Glutamatergic neuron (in vitro differentiated cells): ENCODE measurements around the gene CHI3L2. TPM values are rescaled to one million over a fixed set of nuclear protein-coding genes. Genes with fewer than 3 reads are reported as not detected.

Source experiments
- DNase-seq: peaks from one replicate; pipeline ENCODE4 v3.0.0; 2022
- H3K27ac Mint-ChIP-seq: one replicate; pipeline ENCODE4 v1.8.0; 2020; ENCODE audit warnings: mild to moderate bottlenecking, mixed read lengths, inconsistent platforms; ENCODE audit not compliant: unreplicated experiment
- H3K27me3 Mint-ChIP-seq: one replicate; pipeline ENCODE4 v1.8.0; 2020; ENCODE audit warnings: mild to moderate bottlenecking, moderate library complexity, mixed read lengths, inconsistent platforms; ENCODE audit not compliant: unreplicated experiment
- H3K36me3 Mint-ChIP-seq: one replicate; pipeline ENCODE4 v1.8.0; 2020; ENCODE audit warnings: mild to moderate bottlenecking, mixed read lengths, inconsistent platforms; ENCODE audit not compliant: unreplicated experiment
- H3K4me1 Mint-ChIP-seq: one replicate; pipeline ENCODE4 v1.8.0; 2020; ENCODE audit warnings: mild to moderate bottlenecking, low read depth, mixed read lengths, inconsistent platforms; ENCODE audit not compliant: unreplicated experiment
- H3K4me3 Mint-ChIP-seq: one replicate; pipeline ENCODE4 v1.8.0; 2020; ENCODE audit warnings: mild to moderate bottlenecking, mixed read lengths, inconsistent platforms; ENCODE audit not compliant: unreplicated experiment
- H3K9me3 Mint-ChIP-seq: one replicate; pipeline ENCODE4 v1.8.0; 2020; ENCODE audit warnings: mild to moderate bottlenecking, moderate library complexity, mixed read lengths, inconsistent platforms; ENCODE audit not compliant: unreplicated experiment
- CTCF ChIP-seq: fragments of 200-600 bp; sonication (generic); IDR thresholded peaks from one replicate; pipeline ENCODE4 v1.5.0; 2021; ENCODE audit not compliant: partially characterized antibody, unreplicated experiment
- total RNA-seq: library from RNA; stranded (reverse); fragmentation: NEBNext Ultra II Directional; extraction: Animal tissue kit (Norgen Biotek cat#: 25700); gene quantifications from one replicate; pipeline ENCODE4 v1.2.1, GENCODE V29; 2021; ENCODE audit not compliant: unreplicated experiment

CHI3L2 gene
- total RNA-seq, 1 donor from 2014 or later = not detected

DNA sequence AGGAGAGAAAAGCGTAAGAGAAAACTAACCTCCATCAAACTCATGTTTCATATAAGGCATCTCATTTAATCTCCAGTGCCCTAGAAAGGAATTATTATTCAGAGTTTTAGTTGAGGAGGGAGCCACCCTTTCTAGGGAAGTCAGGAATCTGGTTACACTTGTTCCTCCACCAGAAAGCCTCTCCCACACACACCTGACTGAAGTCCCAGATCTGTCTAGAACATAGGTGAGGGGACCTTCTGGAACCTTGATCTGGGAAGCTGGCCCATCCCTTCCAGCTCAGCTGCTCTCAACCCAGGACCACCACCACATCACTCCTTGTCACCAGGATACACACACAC lies 25.2 kb upstream of the CHI3L2 start:
- Mint-ChIP-seq H3K4me3 (no peak overlapping the region), H3K9me3 (peaks cover 3% of the 10 kb centered on the region), H3K27ac (no peak overlapping the region), H3K36me3 (peaks cover 4% of the 10 kb centered on the region), H3K4me1 (peaks cover 2% of the 10 kb centered on the region), H3K27me3 (peaks cover 10% of the 10 kb centered on the region)
- no peak for DNase-seq
- no peak for TF ChIP-seq CTCF

DNA sequence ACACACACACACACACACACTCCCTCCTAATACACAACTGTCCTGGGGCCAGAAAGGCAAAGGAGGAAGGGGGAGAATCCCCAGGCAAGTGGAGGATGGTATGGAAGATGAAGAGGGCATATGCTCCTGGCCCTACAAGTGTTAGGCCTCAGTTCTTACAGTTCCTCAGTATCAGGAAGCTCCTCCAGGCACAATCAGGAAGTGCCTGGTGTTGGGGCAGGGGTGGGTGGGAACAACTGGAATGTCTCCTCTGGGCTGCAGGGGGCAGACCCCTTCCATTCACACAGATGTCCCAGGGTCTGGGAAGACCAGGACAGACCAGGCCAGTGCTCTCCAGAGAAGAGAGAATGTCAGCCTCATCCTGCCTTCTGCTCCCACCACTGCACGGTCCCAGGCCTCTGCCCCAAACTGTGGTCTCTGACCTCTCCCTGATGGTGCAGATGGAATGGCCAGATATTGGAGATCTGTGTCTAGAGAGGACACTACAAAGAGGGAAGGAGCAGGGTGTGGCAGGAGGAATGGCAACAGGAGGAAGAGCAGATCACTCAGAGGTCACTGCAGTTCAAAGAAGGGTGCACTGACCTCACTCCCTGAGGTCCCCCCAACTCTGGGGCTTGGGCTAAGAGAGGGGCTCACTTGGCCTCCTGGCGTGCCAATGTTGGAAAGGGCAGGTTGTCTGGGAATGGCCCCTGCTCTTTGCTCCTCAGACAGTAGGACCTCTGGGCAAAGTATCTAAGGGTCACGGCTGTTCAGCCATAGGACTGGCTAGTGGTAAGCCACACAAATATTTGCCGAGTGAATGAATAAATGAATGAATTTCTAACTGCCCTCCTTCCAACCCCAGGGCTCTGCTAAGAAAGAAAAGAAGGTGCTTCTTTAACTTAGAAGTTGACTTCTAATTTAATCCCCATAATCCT lies 24.5 kb upstream of the CHI3L2 start:
- peaks cover 4% of the 10 kb centered on the region for H3K36me3 Mint-ChIP-seq
- peaks cover 3% of the 10 kb centered on the region for H3K9me3 Mint-ChIP-seq
- peaks cover 2% of the 10 kb centered on the region for H3K4me1 Mint-ChIP-seq
- no peak overlapping the region for H3K27ac Mint-ChIP-seq
- TF ChIP-seq CTCF = no peak
- DNase-seq = no peak
- H3K27me3 Mint-ChIP-seq = peaks cover 8% of the 10 kb centered on the region
- no peak overlapping the region for H3K4me3 Mint-ChIP-seq

DNA sequence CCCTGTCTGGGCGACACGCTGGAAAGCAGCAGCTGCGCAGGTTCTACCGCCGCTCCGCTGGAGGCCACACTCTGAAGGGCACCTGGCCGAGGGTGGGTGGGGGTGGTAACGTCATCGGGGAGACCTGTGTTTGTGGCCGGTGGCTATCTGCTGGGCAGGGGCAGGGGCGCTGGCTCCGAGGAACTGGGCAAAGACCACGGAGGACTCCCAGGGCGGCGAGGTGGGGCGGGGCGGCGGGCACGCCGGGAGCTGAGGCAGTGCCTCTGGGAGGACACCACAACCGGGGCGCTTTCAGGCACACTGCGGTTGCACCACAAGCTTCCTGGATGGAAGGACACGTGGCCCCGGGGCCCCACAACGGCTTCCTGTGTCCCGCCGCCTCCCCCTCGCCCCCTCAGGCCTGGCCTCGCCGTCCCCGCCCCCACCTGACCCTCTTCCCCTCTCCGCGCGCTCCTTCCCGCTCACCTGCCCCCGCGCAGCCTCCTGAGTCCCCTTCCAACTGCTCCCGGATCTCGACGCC lies 23.8 kb upstream of the CHI3L2 start:
- peaks cover 2% of the 10 kb centered on the region for H3K4me1 Mint-ChIP-seq
- peaks cover 4% of the 10 kb centered on the region for H3K36me3 Mint-ChIP-seq
- no peak overlapping the region for H3K4me3 Mint-ChIP-seq
- DNase-seq = peak; percentile 34
- H3K27ac Mint-ChIP-seq = no peak overlapping the region
- H3K27me3 Mint-ChIP-seq = peaks cover 8% of the 10 kb centered on the region
- peaks cover 2% of the 10 kb centered on the region for H3K9me3 Mint-ChIP-seq
- no peak for TF ChIP-seq CTCF

DNA sequence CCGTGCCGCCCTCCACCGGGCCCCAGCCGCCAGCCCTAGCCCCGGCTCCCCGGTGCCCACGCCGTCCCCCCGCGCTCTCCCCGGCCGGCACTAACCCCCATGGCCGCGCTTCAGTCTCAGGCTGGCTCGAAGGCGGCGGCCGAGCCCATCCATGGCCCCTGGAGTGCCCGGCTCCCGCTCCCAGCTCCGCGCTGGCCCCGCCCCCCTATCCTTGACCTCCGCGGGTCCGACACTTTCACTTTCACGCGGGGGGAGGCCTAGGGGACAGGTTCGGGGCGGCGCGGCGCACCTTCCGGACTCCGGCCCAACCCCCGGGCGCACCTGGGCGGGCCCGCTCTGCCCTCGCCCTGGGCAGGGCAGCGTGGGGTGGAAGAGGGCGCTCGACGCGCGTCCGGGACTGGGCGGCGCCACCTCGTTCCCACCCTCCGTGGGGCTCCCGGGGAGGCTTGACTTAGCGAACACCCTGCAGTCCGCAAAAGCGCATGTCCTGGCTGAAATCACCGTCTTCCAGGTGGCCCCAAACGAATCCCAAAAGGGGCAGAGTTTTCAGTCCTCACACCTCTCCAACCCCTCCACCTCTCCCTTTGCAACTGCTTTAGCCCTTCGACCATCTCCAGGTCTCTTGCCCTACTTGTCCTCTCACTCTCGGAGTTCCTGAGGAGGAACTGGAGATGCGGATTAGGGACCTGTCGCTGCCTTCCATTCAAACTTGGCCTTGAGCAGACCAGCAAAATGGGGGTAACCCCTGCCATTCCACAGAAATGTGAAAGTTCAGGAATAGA lies 23.1 kb upstream of the CHI3L2 start:
- H3K4me1 Mint-ChIP-seq = peaks cover 2% of the 10 kb centered on the region
- peaks cover 4% of the 10 kb centered on the region for H3K36me3 Mint-ChIP-seq
- peaks cover 1% of the 10 kb centered on the region for H3K9me3 Mint-ChIP-seq
- H3K4me3 Mint-ChIP-seq = peak overlapping the region; percentile 72
- no peak overlapping the region for H3K27ac Mint-ChIP-seq
- TF ChIP-seq CTCF = no peak
- no peak for DNase-seq
- peaks cover 8% of the 10 kb centered on the region for H3K27me3 Mint-ChIP-seq
